Measurements from ENCODE around the gene LILRB2.

DNA sequence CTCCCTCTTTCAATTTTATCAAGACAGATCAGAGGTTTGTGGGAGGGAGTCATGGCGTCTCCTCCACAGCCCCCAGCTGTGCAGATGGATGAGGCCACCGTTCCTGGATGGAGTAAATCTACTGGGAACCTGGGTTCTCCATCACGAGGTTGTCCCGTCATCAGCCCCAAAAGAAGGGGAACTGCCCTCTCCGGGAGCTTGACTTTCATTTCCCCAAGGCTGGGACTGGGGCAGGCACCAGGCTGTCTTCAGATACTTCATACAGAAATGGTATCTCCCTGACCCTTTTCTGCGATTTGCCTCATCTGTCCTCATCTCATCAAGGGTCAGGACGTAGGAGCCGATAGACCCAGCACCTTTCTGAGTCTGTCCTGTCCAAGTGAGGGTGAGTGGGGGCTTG, 9.8 kb downstream of the LILRB2 start:
- TF ChIP-seq POLR2A (IDR thresholded peaks at IDR 0.05; ENCODE audit: low read depth, low read length) (no peak), POLR2AphosphoS5 (IDR thresholded peaks at IDR 0.05; ENCODE audit: insufficient read depth, low read depth, low read length) (no peak), EZH2 (IDR thresholded peaks at IDR 0.05; ENCODE audit: borderline replicate concordance, low read depth, low read length, severe bottlenecking) (no peak), MYC (IDR thresholded peaks at IDR 0.05; ENCODE audit: low read depth, low read length) (no peak), JUN (IDR thresholded peaks at IDR 0.05; ENCODE audit: borderline replicate concordance, insufficient read depth, insufficient read length, low read depth) (no peak), FOS (IDR thresholded peaks at IDR 0.05; ENCODE audit: borderline replicate concordance, insufficient read depth, low read length) (no peak)
- TF ChIP-seq, protein P1, sequence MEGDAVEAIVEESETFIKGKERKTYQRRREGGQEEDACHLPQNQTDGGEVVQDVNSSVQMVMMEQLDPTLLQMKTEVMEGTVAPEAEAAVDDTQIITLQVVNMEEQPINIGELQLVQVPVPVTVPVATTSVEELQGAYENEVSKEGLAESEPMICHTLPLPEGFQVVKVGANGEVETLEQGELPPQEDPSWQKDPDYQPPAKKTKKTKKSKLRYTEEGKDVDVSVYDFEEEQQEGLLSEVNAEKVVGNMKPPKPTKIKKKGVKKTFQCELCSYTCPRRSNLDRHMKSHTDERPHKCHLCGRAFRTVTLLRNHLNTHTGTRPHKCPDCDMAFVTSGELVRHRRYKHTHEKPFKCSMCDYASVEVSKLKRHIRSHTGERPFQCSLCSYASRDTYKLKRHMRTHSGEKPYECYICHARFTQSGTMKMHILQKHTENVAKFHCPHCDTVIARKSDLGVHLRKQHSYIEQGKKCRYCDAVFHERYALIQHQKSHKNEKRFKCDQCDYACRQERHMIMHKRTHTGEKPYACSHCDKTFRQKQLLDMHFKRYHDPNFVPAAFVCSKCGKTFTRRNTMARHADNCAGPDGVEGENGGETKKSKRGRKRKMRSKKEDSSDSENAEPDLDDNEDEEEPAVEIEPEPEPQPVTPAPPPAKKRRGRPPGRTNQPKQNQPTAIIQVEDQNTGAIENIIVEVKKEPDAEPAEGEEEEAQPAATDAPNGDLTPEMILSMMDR (IDR thresholded peaks at IDR 0.05; ENCODE audit: extremely low read depth in 1 of 2, insufficient read depth in 1 of 2, low read depth in 1 of 2, low read length in 2 of 2): no peak
- TF ChIP-seq, protein P2, sequence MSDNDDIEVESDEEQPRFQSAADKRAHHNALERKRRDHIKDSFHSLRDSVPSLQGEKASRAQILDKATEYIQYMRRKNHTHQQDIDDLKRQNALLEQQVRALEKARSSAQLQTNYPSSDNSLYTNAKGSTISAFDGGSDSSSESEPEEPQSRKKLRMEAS (IDR thresholded peaks at IDR 0.05; ENCODE audit: insufficient read depth, insufficient read length): no peak

Data from endothelial cell of umbilical vein (primary cell).